OCI-LY7 (cell line): ENCODE measurements around the gene KCNQ1.

Experiments used
- EZH2phosphoT487 ChIP-seq: fragments of 200-600 bp; sonication (generic); IDR thresholded peaks from 2 replicates; pipeline ENCODE4 v1.6.1; 2018; ENCODE audit warnings: low read depth, borderline replicate concordance, mild to moderate bottlenecking, mixed run types, antibody characterized with exemption, low read length, moderate library complexity, mixed read lengths
- TF ChIP-seq, protein P1 (sequence below): fragments of 200-600 bp; sonication (generic); conservative IDR thresholded peaks from 2 replicates; pipeline ENCODE4 v1.5.1; 2014; ENCODE audit warnings: mild to moderate bottlenecking, antibody characterized with exemption, low read length, moderate library complexity, mixed read lengths

GRCh38 chr11:2688381-2689231 is 243.8 kb downstream of the KCNQ1 start:
- TF ChIP-seq, protein P1, sequence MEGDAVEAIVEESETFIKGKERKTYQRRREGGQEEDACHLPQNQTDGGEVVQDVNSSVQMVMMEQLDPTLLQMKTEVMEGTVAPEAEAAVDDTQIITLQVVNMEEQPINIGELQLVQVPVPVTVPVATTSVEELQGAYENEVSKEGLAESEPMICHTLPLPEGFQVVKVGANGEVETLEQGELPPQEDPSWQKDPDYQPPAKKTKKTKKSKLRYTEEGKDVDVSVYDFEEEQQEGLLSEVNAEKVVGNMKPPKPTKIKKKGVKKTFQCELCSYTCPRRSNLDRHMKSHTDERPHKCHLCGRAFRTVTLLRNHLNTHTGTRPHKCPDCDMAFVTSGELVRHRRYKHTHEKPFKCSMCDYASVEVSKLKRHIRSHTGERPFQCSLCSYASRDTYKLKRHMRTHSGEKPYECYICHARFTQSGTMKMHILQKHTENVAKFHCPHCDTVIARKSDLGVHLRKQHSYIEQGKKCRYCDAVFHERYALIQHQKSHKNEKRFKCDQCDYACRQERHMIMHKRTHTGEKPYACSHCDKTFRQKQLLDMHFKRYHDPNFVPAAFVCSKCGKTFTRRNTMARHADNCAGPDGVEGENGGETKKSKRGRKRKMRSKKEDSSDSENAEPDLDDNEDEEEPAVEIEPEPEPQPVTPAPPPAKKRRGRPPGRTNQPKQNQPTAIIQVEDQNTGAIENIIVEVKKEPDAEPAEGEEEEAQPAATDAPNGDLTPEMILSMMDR: no peak
- TF ChIP-seq EZH2phosphoT487: no peak
